Measurements from ENCODE around the gene PLXNA4.

- TF ChIP-seq POLR2AphosphoS5 (IDR thresholded peaks at IDR 0.05; ENCODE audit: low read depth) (no peak), CTCF (IDR thresholded peaks at IDR 0.05; ENCODE audit: insufficient read depth, low read length) (no peak), GABPA (IDR thresholded peaks at IDR 0.05; ENCODE audit: low read depth) (no peak), SPI1 (IDR thresholded peaks at IDR 0.05; ENCODE audit: borderline replicate concordance, low read depth) (no peak)
- TF ChIP-seq, protein P1, sequence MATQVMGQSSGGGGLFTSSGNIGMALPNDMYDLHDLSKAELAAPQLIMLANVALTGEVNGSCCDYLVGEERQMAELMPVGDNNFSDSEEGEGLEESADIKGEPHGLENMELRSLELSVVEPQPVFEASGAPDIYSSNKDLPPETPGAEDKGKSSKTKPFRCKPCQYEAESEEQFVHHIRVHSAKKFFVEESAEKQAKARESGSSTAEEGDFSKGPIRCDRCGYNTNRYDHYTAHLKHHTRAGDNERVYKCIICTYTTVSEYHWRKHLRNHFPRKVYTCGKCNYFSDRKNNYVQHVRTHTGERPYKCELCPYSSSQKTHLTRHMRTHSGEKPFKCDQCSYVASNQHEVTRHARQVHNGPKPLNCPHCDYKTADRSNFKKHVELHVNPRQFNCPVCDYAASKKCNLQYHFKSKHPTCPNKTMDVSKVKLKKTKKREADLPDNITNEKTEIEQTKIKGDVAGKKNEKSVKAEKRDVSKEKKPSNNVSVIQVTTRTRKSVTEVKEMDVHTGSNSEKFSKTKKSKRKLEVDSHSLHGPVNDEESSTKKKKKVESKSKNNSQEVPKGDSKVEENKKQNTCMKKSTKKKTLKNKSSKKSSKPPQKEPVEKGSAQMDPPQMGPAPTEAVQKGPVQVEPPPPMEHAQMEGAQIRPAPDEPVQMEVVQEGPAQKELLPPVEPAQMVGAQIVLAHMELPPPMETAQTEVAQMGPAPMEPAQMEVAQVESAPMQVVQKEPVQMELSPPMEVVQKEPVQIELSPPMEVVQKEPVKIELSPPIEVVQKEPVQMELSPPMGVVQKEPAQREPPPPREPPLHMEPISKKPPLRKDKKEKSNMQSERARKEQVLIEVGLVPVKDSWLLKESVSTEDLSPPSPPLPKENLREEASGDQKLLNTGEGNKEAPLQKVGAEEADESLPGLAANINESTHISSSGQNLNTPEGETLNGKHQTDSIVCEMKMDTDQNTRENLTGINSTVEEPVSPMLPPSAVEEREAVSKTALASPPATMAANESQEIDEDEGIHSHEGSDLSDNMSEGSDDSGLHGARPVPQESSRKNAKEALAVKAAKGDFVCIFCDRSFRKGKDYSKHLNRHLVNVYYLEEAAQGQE (IDR thresholded peaks at IDR 0.05; ENCODE audit: insufficient replicate concordance, low read depth) = no peak
These were observed 90.0 kb downstream of the PLXNA4 start for GRCh38 chr7:132486274-132486610.
